ENCODE data around the gene CITED4.

- TF ChIP-seq CTCF (IDR thresholded peaks at IDR 0.05) (no peak), EP300 (IDR thresholded peaks at IDR 0.05) (no peak), POLR2A (IDR thresholded peaks at IDR 0.05) (no peak)
Observed at GRCh38 chr1:40856656-40857302, 5.4 kb downstream of the CITED4 start.

Measured in suprapubic skin (tissue), 3 donors.